Keratinocyte (primary cell): ENCODE data around the gene NANOS1. TPM values are rescaled to one million over a fixed set of nuclear protein-coding genes. Genes with fewer than 3 reads are reported as not detected.
A peak's percentile ranks its signal among the peaks of the same experiment; 100 is the strongest.

Experiments
- DNase-seq: peaks from one replicate; pipeline ENCODE4 v3.0.0-alpha.2; 2011; ENCODE audit warnings: low read depth, missing footprints, low spot score
- FAIRE-seq: peaks from 2 replicates; lab custom pipeline; 2011; peaks lifted over from hg19 to GRCh38; lab: Jason Lieb, UNC
- H2AFZ ChIP-seq: 2 replicates; pipeline ENCODE4 v1.6.0; 2012; ENCODE audit warnings: low read length, control low read depth, inconsistent platforms; ENCODE audit not compliant: control insufficient read depth
- H3K27ac ChIP-seq: 2 replicates; pipeline ENCODE4 v1.5.1; 2011; ENCODE audit warnings: low read length; ENCODE audit not compliant: control insufficient read depth, insufficient read depth
- H3K27me3 ChIP-seq: 3 replicates; pipeline ENCODE4 v1.6.0; 2011; ENCODE audit warnings: low read length; ENCODE audit not compliant: control insufficient read depth, insufficient read depth; ENCODE audit errors: extremely low read depth
- H3K36me3 ChIP-seq, 2 experiments: 2 replicates in 1 of 2; 3 replicates in 1 of 2; pipeline ENCODE4 v1.5.1; 2011; ENCODE audit warnings: low read length in 2 of 2, mild to moderate bottlenecking in 1 of 2; ENCODE audit not compliant: control insufficient read depth in 2 of 2, insufficient read depth in 2 of 2; ENCODE audit errors: extremely low read depth in 1 of 2
- H3K4me1 ChIP-seq: 3 replicates; pipeline ENCODE4 v1.5.1; 2011; ENCODE audit warnings: low read length; ENCODE audit not compliant: control insufficient read depth, insufficient read depth; ENCODE audit errors: extremely low read depth
- H3K4me2 ChIP-seq: 3 replicates; pipeline ENCODE4 v1.6.0; 2011; ENCODE audit warnings: low read depth, low read length; ENCODE audit not compliant: control insufficient read depth, insufficient read depth; ENCODE audit errors: extremely low read depth
- H3K4me3 ChIP-seq, 3 experiments: fragments of 200-600 bp in 1 of 3; sonication (generic) in 1 of 3; 2 replicates in 2 of 3; 3 replicates in 1 of 3; pipeline ENCODE4 v1.5.1; 2011 to 2016; ENCODE audit warnings: low read length in 3 of 3, mild to moderate bottlenecking in 3 of 3, control low read depth in 2 of 3, inconsistent platforms in 1 of 3, low read depth in 1 of 3, mixed read lengths in 1 of 3, mixed run types in 1 of 3, moderate library complexity in 1 of 3; ENCODE audit not compliant: control insufficient read depth in 2 of 3, insufficient read depth in 2 of 3; ENCODE audit errors: extremely low read depth in 1 of 3
- H3K79me2 ChIP-seq: 2 replicates; pipeline ENCODE4 v1.6.0; 2012; ENCODE audit warnings: low read length; ENCODE audit not compliant: control insufficient read depth, insufficient read depth
- H3K9ac ChIP-seq: 3 replicates; pipeline ENCODE4 v1.6.0; 2011; ENCODE audit warnings: low read length; ENCODE audit not compliant: control insufficient read depth, insufficient read depth; ENCODE audit errors: extremely low read depth
- H3K9me1 ChIP-seq: 3 replicates; pipeline ENCODE4 v1.6.0; 2011; ENCODE audit warnings: low read length; ENCODE audit not compliant: control insufficient read depth, insufficient read depth; ENCODE audit errors: extremely low read depth
- H3K9me3 ChIP-seq: 2 replicates; pipeline ENCODE4 v1.5.1; 2012; ENCODE audit warnings: low read depth, low read length; ENCODE audit not compliant: control insufficient read depth
- H4K20me1 ChIP-seq: 3 replicates; pipeline ENCODE4 v1.6.0; 2011; ENCODE audit warnings: low read length; ENCODE audit not compliant: control insufficient read depth, insufficient read depth; ENCODE audit errors: extremely low read depth
- CTCF ChIP-seq, 3 experiments: IDR thresholded peaks in 1 of 3; conservative IDR thresholded peaks in 1 of 3; optimal IDR thresholded peaks in 1 of 3; 2 replicates in 2 of 3; 3 replicates in 1 of 3; pipeline versions ENCODE3 to v1.5.1; 2011; ENCODE audit warnings: low read length in 3 of 3, mild to moderate bottlenecking in 3 of 3, moderate library complexity in 2 of 3, control low read depth in 1 of 3, inconsistent platforms in 1 of 3; ENCODE audit not compliant: insufficient read depth in 2 of 3; ENCODE audit errors: extremely low read depth in 1 of 3
- EZH2 ChIP-seq: IDR thresholded peaks from one replicate; pipeline ENCODE4 v1.6.1; 2012; ENCODE audit warnings: inconsistent platforms, mild to moderate bottlenecking, low read length, moderate library complexity
- dilution Hi-C: fragments of 300-500 bp; cut with MboI; formaldehyde crosslinking; loops from one replicate; pipeline ENCODE4 v1.7.0; 2020; ENCODE audit warnings: low sequenced_read_pairs; ENCODE audit not compliant: extremely low pct_ligation_motif_present
- polyA plus RNA-seq, 5 experiments: library from polyadenylated mRNA; depleted of rRNA in 3 of 5; stranded (reverse) in 3 of 5; stranded (forward) in 1 of 5; unstranded in 1 of 5; fragments of >200 nt; gene quantifications; 1 replicate in 1 of 5; 2 replicates in 3 of 5; 3 replicates in 1 of 5; pipeline versions ENCODE4 v1.2.1 to v1.2.3, GENCODE V29; 2011 to 2012; ENCODE audit warnings: missing spikeins in 2 of 5, low read depth in 1 of 5, low replicate concordance in 1 of 5

NANOS1 gene
- polyA plus RNA-seq, 1 donor (not counting 4 experiments of a cell fraction or from before 2014, with no cell fraction given), result 2.1 TPM

GRCh38 chr10:119024882-119025281 is 4.6 kb upstream of the NANOS1 start:
- H3K4me1 ChIP-seq, result peaks cover 30% of the 10 kb centered on the region
- dilution Hi-C loops, result loop anchor here (25.0 kb wide), 1 partner anchor 313 kb away; no protein-coding TSS in a partner anchor
- H2AFZ ChIP-seq, result no peak overlapping the region
- DNase-seq, result no peak
- H4K20me1 ChIP-seq, result no peaks in the 10 kb centered on the region
- no peaks in the 10 kb centered on the region for H3K79me2 ChIP-seq
- TF ChIP-seq EZH2 (no peak), CTCF (optimal IDR thresholded peaks at IDR 0.05 in 1 of 3, IDR thresholded peaks at IDR 0.05 in 1 of 3, conservative IDR thresholded peaks at IDR 0.05 in 1 of 3; ENCODE audit: extremely low read depth in 1 of 3, insufficient read depth in 2 of 3, low read length in 3 of 3) (no peak)
- no peak overlapping the region for H3K4me3 ChIP-seq
- no peak overlapping the region for H3K4me2 ChIP-seq
- H3K9ac ChIP-seq, result no peak overlapping the region
- no peaks in the 10 kb centered on the region for H3K27me3 ChIP-seq
- no peak for FAIRE-seq
- peaks cover 2% of the 10 kb centered on the region for H3K9me1 ChIP-seq
- no peak overlapping the region for H3K27ac ChIP-seq
- H3K9me3 ChIP-seq, result no peaks in the 10 kb centered on the region
- H3K36me3 ChIP-seq, result no peaks in the 10 kb centered on the region

- Histone ChIP-seq H3K9me1 (peaks cover 2% of the 10 kb centered on the region), H3K4me3 (no peak overlapping the region), H3K27me3 (no peaks in the 10 kb centered on the region), H3K36me3 (no peaks in the 10 kb centered on the region), H3K79me2 (no peaks in the 10 kb centered on the region), H2AFZ (no peak overlapping the region), H3K4me2 (no peak overlapping the region), H4K20me1 (no peaks in the 10 kb centered on the region), H3K9me3 (no peaks in the 10 kb centered on the region), H3K9ac (no peak overlapping the region), H3K4me1 (peaks cover 27% of the 10 kb centered on the region), H3K27ac (no peak overlapping the region)
- dilution Hi-C loops, result no loop called here
- FAIRE-seq (no peak), DNase-seq (no peak)
- TF ChIP-seq EZH2, result no peak
- peak in 1 of 3 experiments; percentile 44 for TF ChIP-seq CTCF (optimal IDR thresholded peaks at IDR 0.05 in 1 of 3, IDR thresholded peaks at IDR 0.05 in 1 of 3, conservative IDR thresholded peaks at IDR 0.05 in 1 of 3; ENCODE audit: extremely low read depth in 1 of 3, insufficient read depth in 2 of 3, low read length in 3 of 3)
Measured at GRCh38 chr10:119025336-119025735, 4.2 kb upstream of the NANOS1 start.
